HG02938 (cell line): Measurements from ENCODE around the gene OPN1SW.

Experiments used
- ATAC-seq: cut with Tn5 transposase; IDR thresholded peaks from one replicate; pipeline ENCODE4 v1.9.1; 2021; ENCODE audit warnings: mild to moderate bottlenecking, moderate library complexity; ENCODE audit not compliant: unreplicated experiment

Gene OPN1SW

GRCh38 chr7:128734890-128735289, 40.7 kb downstream of the OPN1SW start:
- no peak for ATAC-seq

GRCh38 chr7:128733278-128733645, 42.3 kb downstream of the OPN1SW start:
- no peak for ATAC-seq

GRCh38 chr7:128732521-128733277, 42.9 kb downstream of the OPN1SW start:
- ATAC-seq = no peak

GRCh38 chr7:128731184-128731583, 44.4 kb downstream of the OPN1SW start:
- no peak for ATAC-seq

GRCh38 chr7:128729494-128729893, 46.1 kb downstream of the OPN1SW start:
- ATAC-seq = no peak

- no peak for ATAC-seq
Observed at GRCh38 chr7:128728598-128728997, 47.0 kb downstream of the OPN1SW start.

- ATAC-seq = no peak
Observed at GRCh38 chr7:128727239-128727638, 48.4 kb downstream of the OPN1SW start.

GRCh38 chr7:128726737-128727072, 48.9 kb downstream of the OPN1SW start:
- ATAC-seq = no peak

GRCh38 chr7:128726059-128726736, 49.4 kb downstream of the OPN1SW start:
- ATAC-seq = no peak

GRCh38 chr7:128725531-128725930, 50.1 kb downstream of the OPN1SW start:
- ATAC-seq = no peak

- ATAC-seq = no peak
Observed at GRCh38 chr7:128724743-128725142, 50.9 kb downstream of the OPN1SW start.
